ENCODE results near the gene APOH. TPM values are rescaled to one million over a fixed set of nuclear protein-coding genes. Genes with fewer than 3 reads are reported as not detected.

Gene APOH
- total and polyA plus RNA-seq, 2 of the 8 experiments (the other 6 are each of a cell fraction or from before 2014, with no cell fraction given), result not detected

DNA sequence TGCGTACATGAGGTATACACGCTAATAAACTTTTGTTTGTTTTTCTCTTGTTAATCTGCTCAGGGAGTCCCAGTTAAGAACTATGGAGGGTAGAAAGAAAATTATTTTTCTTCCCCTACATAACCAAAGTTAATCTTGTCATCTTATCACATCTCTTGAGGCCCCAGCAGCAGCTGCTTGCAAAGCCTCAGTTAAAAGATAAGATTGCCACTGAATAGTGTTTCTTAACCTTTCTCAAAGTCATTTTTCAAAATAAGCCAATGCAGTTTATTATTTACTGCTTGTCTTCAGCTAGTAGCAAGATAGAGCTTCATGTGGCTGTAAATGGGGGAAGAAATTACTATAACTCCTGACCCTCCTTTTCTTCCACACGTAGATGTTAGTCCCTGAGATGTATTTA, 21.5 kb upstream of the APOH start:
- no peak overlapping the region for H3K27ac ChIP-seq (ENCODE audit: low read depth, low read length)
- no peak overlapping the region for H2BK120ac ChIP-seq (replicated peaks; ENCODE audit: low read depth, low read length)
- ChIA-PET POLR2A (ENCODE audit: partially characterized antibody) (no interaction called here), CTCF (ENCODE audit: partially characterized antibody) (no interaction called here)
- H3K9me3 ChIP-seq (ENCODE audit: insufficient read depth in 2 of 2, low read depth in 1 of 2, low read length in 1 of 2), result no peaks in the 10 kb centered on the region
- H2BK20ac ChIP-seq (ENCODE audit: low read length), result no peak overlapping the region
- H4K8ac ChIP-seq (ENCODE audit: extremely low read depth, insufficient read depth, low read length), result no peak overlapping the region
- no peak overlapping the region for H3K4me2 ChIP-seq (ENCODE audit: insufficient read depth in 1 of 2, low read depth in 2 of 2, low read length in 2 of 2)
- no peak overlapping the region for H4K91ac ChIP-seq (replicated peaks; ENCODE audit: insufficient read length, low read length)
- H3K4ac ChIP-seq (replicated peaks; ENCODE audit: insufficient read length, low read depth, low read length), result no peak overlapping the region
- no peak overlapping the region for H3K9ac ChIP-seq (replicated peaks in 1 of 4; ENCODE audit: extremely low read depth in 1 of 4, low read depth in 3 of 4, low read length in 3 of 4)
- H2BK15ac ChIP-seq (ENCODE audit: low read length), result no peak overlapping the region
- H2AFZ ChIP-seq (ENCODE audit: low read length), result no peak overlapping the region
- H2BK5ac ChIP-seq (ENCODE audit: low read depth, low read length), result no peak overlapping the region
- no peak for TF ChIP-seq CEBPB (IDR thresholded peaks at IDR 0.05; ENCODE audit: low read depth, low read length)
- no peak for TF ChIP-seq BACH1 (IDR thresholded peaks at IDR 0.05; ENCODE audit: low read length)
- TF ChIP-seq RNF2 (IDR thresholded peaks at IDR 0.05; ENCODE audit: borderline replicate concordance, low read depth, low read length, missing control alignments, poor library complexity, severe bottlenecking), result no peak
- TF ChIP-seq KDM1A (IDR thresholded peaks at IDR 0.05; ENCODE audit: borderline replicate concordance, low read length), result no peak
- TF ChIP-seq SIX5 (IDR thresholded peaks at IDR 0.05; ENCODE audit: low read depth, low read length), result no peak
- TF ChIP-seq CHD2 (IDR thresholded peaks at IDR 0.05; ENCODE audit: low read length), result no peak
- TF ChIP-seq GTF2F1 (IDR thresholded peaks at IDR 0.05; ENCODE audit: borderline replicate concordance, low read depth, low read length), result no peak
- TF ChIP-seq BRCA1 (IDR thresholded peaks at IDR 0.05; ENCODE audit: low read depth, low read length), result no peak
- TF ChIP-seq EZH2 (IDR thresholded peaks at IDR 0.05; ENCODE audit: low read depth, low read length, severe bottlenecking), result no peak
- no peak for TF ChIP-seq POLR2AphosphoS5 (IDR thresholded peaks at IDR 0.05; ENCODE audit: low read depth, low read length)
- no peak for TF ChIP-seq POU5F1 (IDR thresholded peaks at IDR 0.05; ENCODE audit: low read depth, low read length)
- TF ChIP-seq CBX5 (IDR thresholded peaks at IDR 0.05; ENCODE audit: low read depth, low read length), result no peak
- H3K4me3 ChIP-seq (ENCODE audit: extremely low read depth in 1 of 4, insufficient read depth in 2 of 4, low read depth in 3 of 4, low read length in 4 of 4), result no peak overlapping the region
- H4K20me1 ChIP-seq (replicated peaks in 1 of 2; ENCODE audit: control insufficient read depth in 1 of 2, insufficient read depth in 2 of 2, low read length in 2 of 2), result no peaks in the 10 kb centered on the region
- no peaks in the 10 kb centered on the region for H3K4me1 ChIP-seq (replicated peaks in 1 of 4; ENCODE audit: control insufficient read depth in 3 of 4, insufficient read depth in 4 of 4, low read length in 3 of 4)
- no peaks in the 10 kb centered on the region for H3K79me2 ChIP-seq (ENCODE audit: control insufficient read depth in 1 of 2, insufficient read depth in 2 of 2, low read length in 2 of 2)
- H4K5ac ChIP-seq (ENCODE audit: insufficient read length, low read depth, low read length), result no peak overlapping the region
- 82% methylated on average over 3 of the region's 3 CpGs; no CpG with 5 or more reads in 1 of the 2 experiments for WGBS, 2 experiments (ENCODE audit: extremely low coverage in 1 of 2, insufficient coverage in 1 of 2, insufficient read length in 1 of 2, insufficient replicate concordance in 2 of 2, low coverage in 1 of 2, low lambda C conversion rate in 2 of 2, missing lambda C conversion rate in 1 of 2)
- H3K14ac ChIP-seq (ENCODE audit: insufficient read length), result no peak overlapping the region
- no peaks in the 10 kb centered on the region for H3K23me2 ChIP-seq (ENCODE audit: low read depth, low read length)
- no peaks in the 10 kb centered on the region for H3K79me1 ChIP-seq (ENCODE audit: low read depth, low read length)
- no peak overlapping the region for H2AK5ac ChIP-seq (ENCODE audit: low read depth, low read length)
- DNase-seq (ENCODE audit: low read depth in 1 of 2, low spot score in 2 of 2) (no peak), FAIRE-seq (no peak)
- H2BK12ac ChIP-seq (ENCODE audit: low read depth, low read length), result no peak overlapping the region
- H3K56ac ChIP-seq (replicated peaks; ENCODE audit: insufficient read length, low read depth, low read length), result no peak overlapping the region
- no peak overlapping the region for H3K23ac ChIP-seq (ENCODE audit: insufficient read length)
- no peak overlapping the region for H3K18ac ChIP-seq (ENCODE audit: extremely low read depth, low read length)
- no peaks in the 10 kb centered on the region for H3K36me3 ChIP-seq (ENCODE audit: control insufficient read depth in 2 of 4, insufficient read depth in 4 of 4, low read length in 3 of 4)
- H3K27me3 ChIP-seq (replicated peaks in 1 of 4; ENCODE audit: control insufficient read depth in 3 of 4, extremely low read depth in 1 of 4, insufficient read depth in 3 of 4, low read length in 3 of 4), result no peaks in the 10 kb centered on the region

Measured in H1 (cell line).